Renal pelvis (tissue), 4 donors: ENCODE data around the gene ARAP1. TPM values are rescaled to one million over a fixed set of nuclear protein-coding genes. Genes with fewer than 3 reads are reported as not detected.

Experiments
- DNase-seq: peaks from one replicate; pipeline ENCODE4 v3.0.0-alpha.2; 2013
- polyA plus RNA-seq, 3 donors: library from polyadenylated mRNA; unstranded; fragments of 120-200 nt; gene quantifications; one replicate each; pipeline ENCODE4 v1.2.1, GENCODE V29; 2013; ENCODE audit not compliant: insufficient read length in 3 of 3

Gene ARAP1
- polyA plus RNA-seq, 3 donors = 77.6 to 82.1 (median 82.0) TPM

GRCh38 chr11:72685560-72686480 is 66.4 kb downstream of the ARAP1 start:
- DNase-seq = peak; percentile 50

DNA sequence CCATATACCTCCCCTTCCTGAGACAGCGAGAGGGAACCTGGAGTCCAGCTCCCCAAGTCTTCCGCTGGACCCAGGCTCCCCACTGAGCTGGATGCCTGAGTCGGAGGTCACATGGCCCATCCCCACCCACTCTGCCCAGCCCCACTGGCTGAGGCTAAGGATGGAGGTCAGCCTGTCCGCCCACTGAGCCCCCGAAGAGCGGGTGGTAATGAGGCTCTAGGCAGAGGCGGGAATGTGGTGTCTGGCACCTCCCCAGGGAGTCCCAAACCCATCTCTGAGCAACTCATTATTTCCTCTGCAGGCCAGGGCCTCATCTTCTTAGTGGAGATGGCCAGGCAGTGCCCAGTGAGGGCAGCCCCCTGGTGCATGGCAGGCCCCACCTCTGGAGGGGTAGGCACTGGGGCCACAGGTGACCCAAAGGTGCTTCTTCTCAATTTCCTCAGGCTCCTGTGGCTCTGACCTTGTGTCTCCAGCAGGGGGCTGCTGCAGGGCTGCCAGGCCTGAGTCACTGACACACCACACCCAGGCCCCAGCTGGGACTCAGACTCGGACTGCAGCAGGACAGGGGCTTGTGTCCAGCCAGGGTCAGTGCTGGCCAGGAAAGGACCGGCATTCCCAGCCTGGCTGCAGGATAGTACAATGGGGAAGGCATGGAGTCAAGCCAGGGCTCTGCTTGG is 67.8 kb downstream of the ARAP1 start:
- DNase-seq = no peak

- no peak for DNase-seq
These were observed 68.4 kb downstream of the ARAP1 start for GRCh38 chr11:72683782-72684200.

- DNase-seq = no peak
These were observed 69.4 kb downstream of the ARAP1 start for GRCh38 chr11:72682858-72683243.

- no peak for DNase-seq
These were observed 69.9 kb downstream of the ARAP1 start for GRCh38 chr11:72682238-72682857.

GRCh38 chr11:72681226-72682153 is 70.7 kb downstream of the ARAP1 start:
- no peak for DNase-seq

DNA sequence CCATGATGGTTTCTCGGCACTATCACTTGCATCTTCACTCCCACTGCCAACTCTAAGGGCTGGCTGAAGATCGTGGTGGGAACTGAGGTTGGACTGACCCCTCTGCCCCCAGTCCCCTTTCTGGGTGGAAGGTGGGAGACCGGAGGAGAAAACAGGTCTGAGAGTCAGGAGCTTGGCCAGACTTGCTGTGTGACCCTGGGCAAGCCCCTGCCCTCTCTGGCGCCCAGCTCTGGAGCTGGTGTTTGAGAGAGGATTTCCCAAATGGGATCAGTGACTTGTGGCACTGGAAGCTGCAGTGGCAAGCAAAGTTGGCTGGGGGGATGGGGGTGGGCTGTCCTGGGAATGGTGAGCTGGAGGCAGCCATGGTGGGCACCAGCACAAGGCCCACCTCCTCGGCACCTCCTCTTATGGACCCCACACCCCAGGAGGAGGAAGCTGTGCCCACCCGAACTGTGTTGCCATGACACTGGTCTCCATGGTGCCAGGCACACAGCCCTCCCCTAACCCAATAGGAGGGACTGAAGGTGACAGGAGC is 71.5 kb downstream of the ARAP1 start:
- no peak for DNase-seq

DNA sequence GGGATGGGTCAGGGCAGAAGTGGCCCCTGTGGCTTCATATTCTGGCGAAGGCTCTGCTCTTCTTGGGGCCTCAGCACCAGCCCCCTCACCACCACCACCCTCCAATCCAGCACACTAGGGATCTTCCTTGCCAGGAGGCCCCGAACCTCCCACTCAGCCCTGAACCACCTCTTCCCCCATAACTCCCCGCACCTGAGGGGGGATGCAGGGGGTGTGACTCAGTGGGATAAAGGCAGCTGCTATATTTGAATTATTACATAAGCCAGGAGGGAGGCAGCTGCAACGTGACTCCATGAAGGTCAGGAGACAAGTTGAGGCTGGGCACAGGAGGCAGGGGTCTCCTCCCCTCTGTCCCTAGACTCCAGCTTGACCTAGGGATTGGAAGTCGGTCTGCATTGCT is 72.3 kb downstream of the ARAP1 start:
- no peak for DNase-seq

GRCh38 chr11:72678524-72678923 is 73.7 kb downstream of the ARAP1 start:
- DNase-seq = no peak

DNA sequence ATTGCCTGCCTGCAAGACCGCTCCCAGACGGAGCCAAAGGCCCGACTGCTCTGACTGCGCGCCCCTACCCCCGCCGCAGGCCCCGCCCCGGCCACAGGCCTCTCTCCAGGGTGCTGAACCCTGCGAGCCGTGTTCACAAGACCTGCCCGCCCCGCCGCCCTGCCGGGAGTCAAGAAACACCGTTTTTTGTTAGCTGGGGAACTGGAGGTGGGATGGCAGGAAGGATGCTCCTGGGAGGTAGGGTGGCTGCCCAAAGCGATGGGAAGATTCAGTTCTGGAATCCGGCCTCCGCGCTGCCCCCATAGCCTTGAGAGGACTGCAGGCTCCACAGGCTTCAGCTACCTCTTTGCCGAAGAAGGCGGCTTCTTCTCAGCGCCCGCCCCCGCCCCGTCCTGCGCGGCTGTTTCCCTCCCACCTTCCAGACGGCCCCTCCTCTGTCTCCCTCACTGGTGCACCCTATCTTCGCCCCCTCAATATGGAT is 75.3 kb downstream of the ARAP1 start:
- DNase-seq = peak; percentile 77

GRCh38 chr11:72675221-72675620 is 77.0 kb downstream of the ARAP1 start:
- DNase-seq = no peak

- no peak for DNase-seq
These were observed 78.0 kb downstream of the ARAP1 start, which contains the start of gene PDE2A for GRCh38 chr11:72673943-72674828. Gene PDE2A, minus strand, starts transcription at chr11:72674422. Its CDS starts 215 bp downstream, at chr11:72674207.

GRCh38 chr11:72673284-72673942 is 78.8 kb downstream of the ARAP1 start:
- peak; percentile 50 for DNase-seq

DNA sequence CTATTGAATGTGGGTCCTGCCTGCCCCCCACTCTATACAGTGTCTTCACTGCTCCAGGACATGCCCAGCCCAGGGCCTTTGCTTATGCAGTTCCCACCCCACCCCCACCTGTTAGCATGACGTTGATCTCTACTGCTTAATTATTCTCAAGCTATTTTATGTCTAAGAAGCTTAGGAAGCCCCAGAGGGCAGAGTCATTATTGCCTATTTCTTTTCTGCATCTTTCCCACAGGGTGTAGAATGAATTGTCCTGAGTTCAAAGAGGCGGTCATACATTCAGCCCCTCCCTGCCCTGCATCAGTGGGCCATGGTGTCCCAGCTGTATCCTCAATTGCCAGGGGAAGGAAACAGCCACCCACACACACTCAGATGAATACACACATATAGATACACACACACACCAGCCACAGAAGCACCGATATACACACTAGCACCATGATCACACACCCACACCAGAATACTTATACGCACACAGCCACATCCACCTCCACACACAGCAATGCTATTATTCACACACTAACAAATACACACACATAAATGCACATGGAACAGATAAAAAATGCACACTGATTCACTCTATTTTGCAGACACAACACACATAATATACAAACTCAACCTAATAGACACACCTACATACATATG is 79.5 kb downstream of the ARAP1 start:
- no peak for DNase-seq

GRCh38 chr11:72671152-72672099 is 80.8 kb downstream of the ARAP1 start:
- no peak for DNase-seq

DNA sequence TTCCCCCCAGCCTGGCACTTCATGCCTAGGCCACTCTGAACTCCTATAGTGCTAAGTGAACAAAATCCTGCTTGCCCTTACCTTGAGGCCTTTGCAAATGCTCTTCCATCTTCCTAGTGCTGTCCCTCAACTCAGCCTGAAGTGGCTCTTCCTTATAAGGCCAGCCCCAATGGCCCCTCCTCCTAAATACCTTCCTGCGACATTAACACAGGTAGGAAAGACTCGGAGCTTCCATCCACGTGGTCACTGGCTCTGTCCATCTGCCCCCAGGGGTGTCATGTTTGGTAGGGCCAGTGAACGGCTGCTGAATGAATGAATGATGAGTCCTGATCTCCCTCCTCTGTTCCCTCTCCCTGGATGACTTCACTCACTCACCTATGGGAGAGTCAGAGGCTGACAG is 82.2 kb downstream of the ARAP1 start:
- no peak for DNase-seq

DNA sequence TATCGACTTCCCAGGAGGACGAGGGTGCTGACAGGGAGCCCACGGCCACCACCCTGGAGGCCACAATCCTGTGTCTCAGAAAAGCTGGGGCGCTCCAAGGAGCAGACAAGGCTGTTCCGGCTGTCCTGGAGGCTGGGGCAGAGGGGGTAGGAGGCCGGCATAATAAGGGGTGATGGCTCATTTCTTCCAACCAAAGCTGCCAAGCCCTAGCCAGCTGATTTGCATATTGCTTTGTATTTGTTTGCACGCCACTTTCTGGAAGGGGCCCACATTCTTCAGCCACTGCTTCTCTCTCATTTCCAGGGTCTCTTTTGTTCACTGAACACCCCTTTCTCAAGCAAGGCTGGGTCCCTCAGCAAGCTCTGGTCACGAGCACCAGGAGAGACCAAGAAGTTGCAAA is 82.7 kb downstream of the ARAP1 start:
- no peak for DNase-seq
